ENCODE results near the gene MSLN. TPM values are rescaled to one million over a fixed set of nuclear protein-coding genes. Genes with fewer than 3 reads are reported as not detected.

The MSLN gene
- total RNA-seq, 1 experiment from 2014 or later: 0.73 TPM

- Histone ChIP-seq H3F3A (ENCODE audit: low read length, unreplicated experiment) (peaks cover 3% of the 10 kb centered on the region), H3K9ac (ENCODE audit: low read length) (no peak overlapping the region), H3K4me1 (ENCODE audit: insufficient read depth, low read length) (peaks cover 8% of the 10 kb centered on the region; the same call in 1 of the 2 replicates), H4K20me1 (ENCODE audit: low read length) (no peaks in the 10 kb centered on the region), H3K36me3 (ENCODE audit: low read depth, low read length) (no peaks in the 10 kb centered on the region; the same call in 1 of the 2 replicates), H3K4me2 (ENCODE audit: low read length) (peak overlapping the region; percentile 84), H3K79me2 (ENCODE audit: low read length) (0 out of 2 replicates have a peak, but pooled peaks cover 9% of the 10 kb centered on the region), H3K27ac (ENCODE audit: low read length) (no peak overlapping the region), H3K27me3 (ENCODE audit: low read length) (no peaks in the 10 kb centered on the region), H3K9me2 (replicated peaks; ENCODE audit: low read length) (no peaks in the 10 kb centered on the region), H3K9me3 (ENCODE audit: low read length) (no peaks in the 10 kb centered on the region), H3K4me3 (ENCODE audit: low read length) (peak overlapping the region; percentile 66), H2AFZ (ENCODE audit: low read length) (peak overlapping the region; percentile 48; the same call in 1 of the 2 replicates)
- ChIA-PET POLR2A (ENCODE audit: unreplicated experiment) (interaction anchor here (0.6 to 0.8 kb wide), 5 partner anchors 15 to 651 kb away, joined by 3 to 6 read pairs (median 3); no protein-coding TSS in a partner anchor), CTCF (interaction anchor here (0.5 to 1.3 kb wide), 4 partner anchors 12 to 329 kb away, joined by 3 to 12 read pairs (median 4); no protein-coding TSS in a partner anchor)
- TF ChIP-seq CTCF (conservative IDR thresholded peaks at IDR 0.05; ENCODE audit: low read depth, low read length) (no peak), EZH2phosphoT487 (IDR thresholded peaks at IDR 0.05; ENCODE audit: borderline replicate concordance, low read length) (peak; percentile 75)
- intact Hi-C loops (cut with micrococcal nuclease): no loop called here
- ATAC-seq (peak; percentile 47), DNase-seq (peak; percentile 85)
- BruUV-seq (replicated peaks): no TSS peak
Measured at GRCh38 chr16:728131-728889, 32.2 kb upstream of the MSLN start.

- H3K79me2 ChIP-seq (ENCODE audit: low read length): 0 out of 2 replicates have a peak, but pooled peaks cover 9% of the 10 kb centered on the region
- DNase-seq: no peak
- no peaks in the 10 kb centered on the region for H3K27me3 ChIP-seq (ENCODE audit: low read length)
- H3K4me2 ChIP-seq (ENCODE audit: low read length): peak overlapping the region; percentile 84
- no TSS peak for BruUV-seq (replicated peaks)
- H3F3A ChIP-seq (ENCODE audit: low read length, unreplicated experiment): peaks cover 3% of the 10 kb centered on the region
- H2AFZ ChIP-seq (ENCODE audit: low read length): no peak overlapping the region
- no peaks in the 10 kb centered on the region; the same call in 1 of the 2 replicates for H3K36me3 ChIP-seq (ENCODE audit: low read depth, low read length)
- POLR2A ChIA-PET (ENCODE audit: unreplicated experiment): no interaction called here
- H3K4me3 ChIP-seq (ENCODE audit: low read length): peak overlapping the region; percentile 66
- H4K20me1 ChIP-seq (ENCODE audit: low read length): no peaks in the 10 kb centered on the region
- H3K4me1 ChIP-seq (ENCODE audit: insufficient read depth, low read length): peaks cover 8% of the 10 kb centered on the region; the same call in 1 of the 2 replicates
- intact Hi-C loops (cut with micrococcal nuclease): no loop called here
- ATAC-seq: peak; percentile 0; the same call in 1 of the 2 replicates
- no peak for TF ChIP-seq CTCF (conservative IDR thresholded peaks at IDR 0.05; ENCODE audit: low read depth, low read length)
- TF ChIP-seq EZH2phosphoT487 (IDR thresholded peaks at IDR 0.05; ENCODE audit: borderline replicate concordance, low read length): no peak
- TF ChIP-seq EZH2 (IDR thresholded peaks at IDR 0.05; ENCODE audit: low read length, unreplicated experiment): no peak
- H3K9me3 ChIP-seq (ENCODE audit: low read length): no peaks in the 10 kb centered on the region
- CTCF ChIA-PET: interaction anchor here (0.7 to 1.3 kb wide), 2 partner anchors 14 to 16 kb away, joined by 5 to 12 read pairs; no protein-coding TSS in a partner anchor
- H3K9ac ChIP-seq (ENCODE audit: low read length): no peak overlapping the region
- H3K27ac ChIP-seq (ENCODE audit: low read length): no peak overlapping the region
- H3K9me2 ChIP-seq (replicated peaks; ENCODE audit: low read length): no peaks in the 10 kb centered on the region
Measured at GRCh38 chr16:728890-729744, 31.4 kb upstream of the MSLN start.

Measured in PC-3 (cell line).